Progenitor cell of endocrine pancreas (in vitro differentiated cells): ENCODE results near the gene ANGPT4. TPM values are rescaled to one million over a fixed set of nuclear protein-coding genes. Genes with fewer than 3 reads are reported as not detected.

Source experiments
- DNase-seq: peaks from one replicate; pipeline ENCODE4 v3.0.0; 2021; ENCODE audit warnings: low spot score; ENCODE audit not compliant: unreplicated experiment
- H3K27ac Mint-ChIP-seq: 2 replicates; pipeline ENCODE4 v1.8.0; 2021; ENCODE audit warnings: mild to moderate bottlenecking, moderate library complexity, mixed read lengths
- H3K27me3 Mint-ChIP-seq: 2 replicates; pipeline ENCODE4 v1.8.0; 2021; ENCODE audit warnings: mixed read lengths
- H3K36me3 Mint-ChIP-seq: 2 replicates; pipeline ENCODE4 v1.8.0; 2022; ENCODE audit warnings: mixed read lengths; ENCODE audit not compliant: insufficient read depth
- H3K4me1 Mint-ChIP-seq: 2 replicates; pipeline ENCODE4 v1.8.0; 2021; ENCODE audit warnings: low read depth, mixed read lengths
- H3K4me3 Mint-ChIP-seq: 2 replicates; pipeline ENCODE4 v1.8.0; 2021; ENCODE audit warnings: low read depth, mild to moderate bottlenecking, moderate library complexity, mixed read lengths
- H3K9me3 Mint-ChIP-seq: 2 replicates; pipeline ENCODE4 v1.8.0; 2021; ENCODE audit warnings: low read depth, mixed read lengths
- total RNA-seq: library from RNA; stranded (reverse); gene quantifications from 2 replicates; pipeline ENCODE4 v1.2.1, GENCODE V29; 2021
- TF ChIP-seq, protein P1 (sequence below): fragments of 200-600 bp; sonication (generic); IDR thresholded peaks from one replicate; pipeline ENCODE4 v1.5.0; 2021; ENCODE audit warnings: antibody characterized with exemption, mild to moderate bottlenecking; ENCODE audit not compliant: unreplicated experiment

The ANGPT4 gene
- total RNA-seq, 1 donor from 2014 or later: not detected

- peaks cover 23% of the 10 kb centered on the region for H3K27me3 Mint-ChIP-seq
- H3K4me1 Mint-ChIP-seq: no peaks in the 10 kb centered on the region
- no peak overlapping the region for H3K4me3 Mint-ChIP-seq
- no peak for DNase-seq
- no peak overlapping the region for H3K27ac Mint-ChIP-seq
- no peaks in the 10 kb centered on the region for H3K9me3 Mint-ChIP-seq
- TF ChIP-seq, protein P1, sequence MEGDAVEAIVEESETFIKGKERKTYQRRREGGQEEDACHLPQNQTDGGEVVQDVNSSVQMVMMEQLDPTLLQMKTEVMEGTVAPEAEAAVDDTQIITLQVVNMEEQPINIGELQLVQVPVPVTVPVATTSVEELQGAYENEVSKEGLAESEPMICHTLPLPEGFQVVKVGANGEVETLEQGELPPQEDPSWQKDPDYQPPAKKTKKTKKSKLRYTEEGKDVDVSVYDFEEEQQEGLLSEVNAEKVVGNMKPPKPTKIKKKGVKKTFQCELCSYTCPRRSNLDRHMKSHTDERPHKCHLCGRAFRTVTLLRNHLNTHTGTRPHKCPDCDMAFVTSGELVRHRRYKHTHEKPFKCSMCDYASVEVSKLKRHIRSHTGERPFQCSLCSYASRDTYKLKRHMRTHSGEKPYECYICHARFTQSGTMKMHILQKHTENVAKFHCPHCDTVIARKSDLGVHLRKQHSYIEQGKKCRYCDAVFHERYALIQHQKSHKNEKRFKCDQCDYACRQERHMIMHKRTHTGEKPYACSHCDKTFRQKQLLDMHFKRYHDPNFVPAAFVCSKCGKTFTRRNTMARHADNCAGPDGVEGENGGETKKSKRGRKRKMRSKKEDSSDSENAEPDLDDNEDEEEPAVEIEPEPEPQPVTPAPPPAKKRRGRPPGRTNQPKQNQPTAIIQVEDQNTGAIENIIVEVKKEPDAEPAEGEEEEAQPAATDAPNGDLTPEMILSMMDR: no peak
- no peaks in the 10 kb centered on the region for H3K36me3 Mint-ChIP-seq
These were observed 39.0 kb upstream of the ANGPT4 start for GRCh38 chr20:955111-955510.

- Mint-ChIP-seq H3K27ac (no peak overlapping the region), H3K9me3 (no peaks in the 10 kb centered on the region), H3K36me3 (no peaks in the 10 kb centered on the region), H3K4me3 (no peak overlapping the region), H3K27me3 (peaks cover 23% of the 10 kb centered on the region), H3K4me1 (no peaks in the 10 kb centered on the region)
- DNase-seq: no peak
- TF ChIP-seq, protein P1: peak; percentile 32
These were observed 37.6 kb upstream of the ANGPT4 start for GRCh38 chr20:953742-954141.

DNA sequence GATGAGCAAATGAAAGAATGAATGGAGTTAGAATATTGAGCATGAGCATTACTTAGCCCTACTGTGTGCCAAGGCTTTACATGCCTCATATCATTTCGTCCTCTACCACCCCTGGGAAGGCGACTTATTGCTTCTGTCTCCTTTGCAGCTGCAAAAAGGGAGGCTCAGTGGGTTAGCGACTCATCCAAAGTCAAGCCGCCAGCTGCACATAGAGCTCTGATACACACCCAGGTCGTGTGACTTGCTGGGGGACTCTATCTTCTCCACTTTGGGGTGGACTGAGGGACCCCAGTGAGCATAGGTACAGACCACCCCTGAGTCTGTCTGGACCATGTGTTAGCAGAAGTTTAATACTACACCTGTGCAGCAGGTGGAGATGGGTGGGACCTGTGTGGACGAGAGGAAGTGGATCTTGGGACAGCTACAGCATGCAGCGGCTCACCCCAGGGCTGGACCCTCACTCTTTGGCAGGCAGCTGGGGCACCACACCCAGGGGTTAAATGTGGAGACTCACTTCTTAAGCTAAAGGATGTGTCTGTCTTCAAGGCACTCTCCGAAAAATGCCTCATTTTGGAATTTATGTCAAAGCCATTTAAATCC, 36.2 kb upstream of the ANGPT4 start:
- TF ChIP-seq, protein P1: no peak
- Mint-ChIP-seq H3K36me3 (no peaks in the 10 kb centered on the region), H3K4me1 (no peaks in the 10 kb centered on the region), H3K4me3 (no peak overlapping the region), H3K9me3 (no peaks in the 10 kb centered on the region), H3K27me3 (peaks cover 23% of the 10 kb centered on the region), H3K27ac (no peak overlapping the region)
- DNase-seq: no peak

DNA sequence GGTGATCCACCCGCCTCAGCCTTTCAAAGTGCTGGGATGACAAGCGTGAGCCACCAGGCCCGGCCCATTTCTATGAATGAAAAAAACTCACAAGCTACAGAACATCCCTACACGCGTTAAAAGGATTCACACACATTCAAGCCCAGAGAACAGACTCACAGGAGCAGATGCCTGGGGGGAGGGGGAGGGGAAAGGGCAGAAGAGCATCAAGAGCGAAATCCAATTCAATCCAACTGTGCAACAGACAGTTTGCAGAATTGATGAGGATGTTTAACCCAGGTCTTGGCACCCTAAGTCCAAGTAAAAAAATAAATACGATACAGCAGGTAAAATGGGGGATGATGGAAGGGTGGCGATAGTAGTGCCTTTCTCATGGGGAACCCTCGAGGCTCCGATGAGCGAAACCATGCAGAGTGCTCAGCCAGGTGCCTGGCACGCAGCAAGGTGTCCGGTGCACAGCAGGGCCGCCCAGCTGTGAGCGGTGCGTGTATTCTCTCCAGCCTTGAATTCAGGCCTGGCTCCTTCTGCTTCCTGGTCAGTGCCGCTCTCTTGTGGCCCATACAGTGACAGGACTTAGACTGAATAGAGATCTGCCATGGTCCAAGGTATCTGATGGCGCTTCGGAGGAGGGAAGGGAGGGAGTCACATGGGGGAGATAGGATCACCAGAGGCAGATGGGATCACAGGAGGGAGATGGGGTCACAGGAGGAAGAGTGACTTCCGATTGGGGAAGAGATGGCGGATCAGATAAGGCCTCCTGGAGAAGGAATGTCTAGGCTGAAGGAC, 35.4 kb upstream of the ANGPT4 start:
- H3K4me3 Mint-ChIP-seq: no peak overlapping the region
- DNase-seq: no peak
- H3K27ac Mint-ChIP-seq: no peak overlapping the region
- H3K36me3 Mint-ChIP-seq: no peaks in the 10 kb centered on the region
- H3K9me3 Mint-ChIP-seq: no peaks in the 10 kb centered on the region
- TF ChIP-seq, protein P1: no peak
- H3K4me1 Mint-ChIP-seq: no peaks in the 10 kb centered on the region
- peaks cover 23% of the 10 kb centered on the region for H3K27me3 Mint-ChIP-seq

DNA sequence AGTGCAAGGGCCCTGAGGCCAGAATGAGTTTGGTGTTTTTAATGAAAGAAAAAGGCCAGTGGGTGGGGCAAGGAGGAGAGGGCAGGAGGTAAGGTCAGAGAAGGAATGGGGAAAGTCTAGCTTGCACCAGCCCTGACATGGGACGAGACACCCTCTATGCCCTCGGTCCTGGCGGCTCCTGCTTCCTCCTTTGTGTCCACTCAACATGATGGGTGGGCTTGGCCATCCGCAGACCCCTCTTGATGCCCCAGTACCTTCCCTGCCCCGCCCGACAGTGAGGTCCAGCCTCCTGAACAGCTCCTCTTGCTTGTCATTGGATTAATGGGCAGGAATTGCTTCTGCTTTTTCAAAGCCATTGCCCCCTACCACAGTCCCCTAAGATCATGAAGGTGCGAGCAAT, 33.6 kb upstream of the ANGPT4 start:
- H3K4me1 Mint-ChIP-seq: peaks cover 5% of the 10 kb centered on the region
- no peak overlapping the region for H3K27ac Mint-ChIP-seq
- no peaks in the 10 kb centered on the region for H3K36me3 Mint-ChIP-seq
- H3K4me3 Mint-ChIP-seq: no peak overlapping the region
- H3K9me3 Mint-ChIP-seq: no peaks in the 10 kb centered on the region
- TF ChIP-seq, protein P1: no peak
- H3K27me3 Mint-ChIP-seq: peaks cover 13% of the 10 kb centered on the region
- DNase-seq: no peak
